Activated CD4-positive, alpha-beta T cell treated with anti-CD3 and anti-CD28 coated beads, Interleukin-2, amount 50 U/mL, for 1 hour (primary cell): ENCODE results near the gene MAGEF1.

Experiments
- DNase-seq: peaks from one replicate; pipeline ENCODE4 v3.0.0-alpha.2; 2020

MAGEF1 gene, protein sequence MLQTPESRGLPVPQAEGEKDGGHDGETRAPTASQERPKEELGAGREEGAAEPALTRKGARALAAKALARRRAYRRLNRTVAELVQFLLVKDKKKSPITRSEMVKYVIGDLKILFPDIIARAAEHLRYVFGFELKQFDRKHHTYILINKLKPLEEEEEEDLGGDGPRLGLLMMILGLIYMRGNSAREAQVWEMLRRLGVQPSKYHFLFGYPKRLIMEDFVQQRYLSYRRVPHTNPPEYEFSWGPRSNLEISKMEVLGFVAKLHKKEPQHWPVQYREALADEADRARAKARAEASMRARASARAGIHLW

DNA sequence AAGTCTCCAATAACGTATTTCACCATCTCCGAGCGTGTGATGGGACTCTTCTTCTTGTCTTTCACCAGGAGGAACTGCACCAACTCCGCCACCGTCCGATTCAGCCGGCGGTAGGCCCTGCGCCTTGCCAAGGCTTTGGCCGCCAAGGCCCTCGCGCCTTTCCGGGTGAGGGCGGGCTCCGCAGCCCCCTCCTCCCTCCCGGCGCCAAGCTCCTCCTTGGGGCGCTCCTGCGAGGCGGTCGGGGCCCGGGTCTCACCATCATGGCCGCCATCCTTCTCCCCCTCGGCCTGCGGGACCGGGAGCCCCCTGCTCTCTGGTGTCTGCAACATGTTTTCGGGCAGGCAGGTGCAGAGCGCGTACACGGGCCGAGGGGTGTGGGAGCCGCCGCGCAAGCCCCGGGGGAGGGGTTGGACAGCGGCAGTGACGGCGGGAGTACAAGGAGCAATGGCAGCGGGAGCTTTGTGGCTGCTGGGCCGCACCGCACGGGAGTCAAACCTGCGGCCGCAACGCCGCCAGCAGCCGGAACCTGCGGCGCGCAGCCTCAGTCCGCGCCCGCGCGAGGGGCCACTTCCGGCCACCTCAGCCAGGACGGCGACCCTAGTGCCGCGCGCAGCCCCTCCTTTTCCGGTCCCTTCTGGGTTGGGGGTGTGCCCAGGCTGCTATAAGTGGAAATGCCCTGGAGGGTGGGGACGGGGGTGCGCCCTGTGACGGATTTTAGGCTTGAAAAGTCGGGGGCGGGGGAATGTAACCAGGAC lies at the start of gene MAGEF1:
MAGEF1 (minus strand) TSS at position 572 of the 755 bp plus-strand sequence; CDS start at position 329, 243 bp downstream.
- peak; percentile 51 for DNase-seq

DNA sequence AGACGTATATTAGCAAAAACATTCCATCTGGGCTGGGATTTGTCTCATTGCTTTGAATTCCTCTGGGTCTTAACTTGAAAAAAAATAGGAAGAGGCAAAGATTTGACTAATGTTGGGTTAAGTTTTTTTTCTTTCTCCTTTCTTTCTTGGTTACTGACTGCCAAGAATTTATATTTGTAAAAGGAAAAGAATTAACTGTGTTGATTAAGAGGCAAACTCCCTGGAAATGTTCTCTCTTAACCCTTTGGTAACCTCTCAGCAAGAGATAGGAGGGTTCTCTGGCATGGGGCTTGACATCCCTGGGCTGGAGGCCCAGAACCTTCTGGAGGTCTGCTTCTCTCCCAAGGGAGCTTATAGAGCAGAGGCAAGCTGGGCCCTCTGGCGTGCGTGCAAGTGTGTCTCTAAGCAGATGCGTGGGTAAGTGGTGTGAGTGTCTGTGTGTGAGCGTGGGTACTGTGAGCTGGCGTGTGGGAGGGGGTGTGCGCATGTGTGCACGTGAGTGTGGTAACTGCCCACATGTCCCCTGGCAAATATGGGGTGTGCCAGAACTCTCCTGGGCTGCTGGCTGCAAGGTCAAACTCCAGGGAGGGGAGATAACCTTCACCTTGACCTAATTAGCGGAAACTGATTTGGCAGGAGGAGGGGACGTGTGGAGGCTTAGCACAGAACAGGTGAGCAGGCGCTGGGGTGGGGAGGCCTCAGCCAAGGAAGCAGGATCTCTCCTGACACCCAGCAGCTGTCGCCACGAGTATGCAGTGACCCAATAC lies 49.4 kb upstream of the MAGEF1 start:
- DNase-seq = no peak

DNA sequence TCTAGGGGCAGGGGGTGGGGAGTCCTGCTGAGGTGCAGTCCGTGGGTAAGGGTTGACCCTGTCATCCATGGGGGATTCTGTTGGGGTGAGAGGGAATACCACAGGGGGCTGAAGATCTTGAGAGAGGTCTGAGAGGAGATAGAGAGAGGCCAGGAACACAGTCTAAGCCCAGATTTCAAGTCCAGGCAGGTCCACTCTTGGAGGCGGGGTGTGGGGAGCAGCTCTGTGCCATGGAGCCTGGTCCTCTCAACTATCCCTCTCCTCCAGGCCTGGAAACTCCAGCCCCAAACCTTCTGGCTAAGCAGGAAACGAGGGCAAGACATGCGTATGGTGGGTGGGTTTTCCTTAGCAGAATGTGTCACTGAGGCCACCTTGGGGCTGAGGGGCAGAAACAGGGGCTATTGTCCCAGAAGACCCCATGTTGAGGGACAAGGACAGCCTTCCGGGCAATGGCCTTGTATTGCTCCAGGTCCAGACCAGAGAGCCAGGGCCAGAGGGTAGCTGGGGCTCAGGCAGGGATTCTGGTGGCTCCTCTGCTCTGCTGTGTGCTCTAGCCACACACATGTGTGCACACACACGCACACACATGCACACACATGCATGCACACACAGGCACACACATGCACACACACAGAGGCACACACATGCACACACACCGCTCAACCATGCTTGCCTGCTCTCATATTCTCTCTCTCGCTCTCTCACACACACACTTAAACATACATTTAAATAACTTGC lies 48.6 kb upstream of the MAGEF1 start:
- no peak for DNase-seq

DNA sequence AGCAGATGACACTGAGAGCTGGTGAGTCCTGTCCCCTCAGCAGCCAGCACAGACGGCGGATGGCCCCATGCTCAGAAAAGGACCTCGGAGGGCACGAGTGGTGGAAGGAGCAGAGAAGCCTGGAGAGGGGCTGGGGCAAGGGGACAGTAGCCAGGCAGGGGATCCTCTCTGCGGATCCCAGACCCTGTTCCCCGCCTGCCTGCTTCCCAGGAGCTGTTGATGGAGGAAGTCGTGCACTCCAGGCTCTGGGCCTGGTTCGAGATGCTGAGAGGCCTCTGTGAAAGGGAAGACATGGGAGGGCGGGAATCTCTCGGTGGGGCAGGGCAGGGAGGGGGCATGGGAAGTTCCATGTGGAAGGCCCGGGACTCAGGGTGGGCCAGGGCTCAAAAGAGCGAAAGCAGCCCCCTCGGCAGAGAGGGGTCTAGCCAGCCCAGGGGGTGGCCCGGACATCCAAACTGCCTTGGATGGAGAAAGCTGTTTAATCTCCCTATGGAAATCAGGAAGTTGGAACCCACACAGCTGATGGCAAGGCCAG lies 47.9 kb upstream of the MAGEF1 start:
- DNase-seq = no peak

DNA sequence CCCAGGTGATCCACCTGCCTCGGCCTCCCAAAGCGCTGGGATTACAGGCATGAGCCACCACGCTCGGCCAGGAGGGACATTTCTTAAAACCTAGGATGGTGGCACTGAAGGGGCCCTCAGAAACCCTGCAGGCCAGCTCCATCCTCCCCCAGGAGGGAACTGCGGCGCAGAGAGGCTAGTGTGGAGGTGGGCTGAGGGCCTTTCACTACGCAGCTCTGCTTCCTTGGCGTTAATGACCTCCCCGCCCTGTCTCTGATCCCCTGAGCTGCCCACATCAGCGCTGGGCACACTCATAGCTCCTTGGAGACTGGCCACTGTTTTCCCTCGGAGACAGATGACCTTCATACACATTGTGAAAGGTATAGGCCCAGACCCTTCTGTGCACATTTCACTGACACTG lies 46.2 kb upstream of the MAGEF1 start:
- no peak for DNase-seq

DNA sequence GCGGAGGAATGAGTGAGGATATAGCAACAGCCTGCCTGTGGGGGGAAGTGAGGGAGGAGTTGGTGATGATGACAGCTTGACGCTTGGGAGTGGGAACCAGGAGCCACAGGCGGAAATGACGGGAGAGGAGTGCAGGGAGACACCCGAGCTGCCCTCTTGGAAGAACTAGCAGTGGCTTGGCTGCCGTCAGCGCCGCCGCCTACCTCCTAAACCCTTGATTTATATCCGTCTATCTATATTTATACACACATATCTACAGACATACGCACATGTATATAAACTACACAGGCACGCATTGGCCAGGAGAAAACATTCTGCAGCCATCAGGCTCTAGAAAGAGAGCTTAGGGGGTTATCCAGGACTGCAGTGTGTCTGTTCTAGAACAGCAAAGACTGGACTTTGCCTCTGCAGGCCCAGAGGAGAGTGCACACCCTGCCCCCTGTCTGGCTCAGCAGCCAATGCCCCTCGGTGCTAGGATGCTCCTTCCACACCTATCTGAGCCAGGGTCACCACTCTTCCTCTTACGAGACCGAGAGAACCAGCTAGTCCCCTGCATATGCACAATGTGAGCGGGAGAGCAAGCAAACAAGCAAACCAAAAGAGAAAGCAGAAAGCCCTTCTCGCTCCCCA lies 45.3 kb upstream of the MAGEF1 start:
- DNase-seq = no peak

DNA sequence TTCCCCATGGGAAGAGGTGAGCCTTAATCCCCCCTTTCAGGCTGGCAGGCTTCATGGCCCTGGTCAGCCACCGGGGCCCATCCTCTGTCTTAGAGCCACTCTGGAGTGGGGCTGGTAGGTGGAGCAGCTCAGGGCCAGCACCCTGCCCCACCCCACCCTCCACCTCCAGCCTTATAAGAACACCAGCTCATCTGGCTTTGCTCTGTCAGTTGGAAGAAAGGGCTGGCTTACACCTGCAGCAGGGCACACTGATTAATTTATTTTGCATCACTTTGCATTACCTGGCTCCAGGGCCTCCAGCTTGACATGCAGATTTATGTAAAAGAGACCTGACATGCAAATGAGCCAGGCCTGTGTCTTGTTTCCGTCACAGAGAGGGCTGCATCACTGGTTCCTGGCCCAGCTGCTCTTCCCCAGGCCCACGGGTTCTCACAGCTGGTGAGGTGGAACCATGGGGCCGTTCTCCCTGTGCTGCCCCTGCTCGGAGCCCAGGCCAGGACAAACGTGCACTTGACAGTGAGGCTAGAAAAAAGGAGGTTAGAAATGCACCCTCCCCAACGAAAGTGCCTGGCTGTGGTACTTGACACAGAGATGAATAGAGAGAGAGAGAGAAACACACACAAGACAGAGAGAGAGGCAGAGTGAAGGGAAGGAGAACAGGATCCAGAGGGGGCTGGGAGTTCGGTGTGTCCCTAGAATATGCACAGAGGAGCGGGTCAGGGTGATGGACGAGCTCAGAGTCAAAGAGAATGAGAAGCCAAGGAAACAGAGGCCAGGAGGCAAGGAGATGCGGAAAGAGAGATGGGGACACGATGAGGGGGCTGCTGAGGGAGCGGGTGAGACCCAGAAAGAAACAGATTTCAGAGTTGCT lies 44.5 kb upstream of the MAGEF1 start:
- no peak for DNase-seq

DNA sequence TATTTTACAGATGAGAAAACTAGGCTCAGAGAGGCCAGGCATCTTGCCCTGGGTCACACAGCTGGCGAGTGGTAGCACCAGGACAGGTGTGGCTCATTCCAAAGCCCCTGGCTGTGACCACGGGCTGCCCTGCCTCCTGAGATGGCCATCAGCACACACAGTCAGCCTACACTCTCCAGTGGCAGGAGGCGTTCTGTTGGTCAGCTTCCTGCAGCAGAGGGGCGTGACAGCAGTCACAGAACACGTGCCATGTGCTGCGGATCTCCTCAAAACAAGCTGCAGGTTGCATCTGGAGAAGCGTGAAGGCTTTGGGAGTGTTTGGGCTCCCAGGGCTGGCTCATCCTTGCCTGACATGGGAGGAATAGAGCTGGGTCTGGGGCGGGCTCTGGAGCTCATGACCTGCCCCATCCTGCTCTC lies 43.5 kb upstream of the MAGEF1 start:
- DNase-seq = no peak

DNA sequence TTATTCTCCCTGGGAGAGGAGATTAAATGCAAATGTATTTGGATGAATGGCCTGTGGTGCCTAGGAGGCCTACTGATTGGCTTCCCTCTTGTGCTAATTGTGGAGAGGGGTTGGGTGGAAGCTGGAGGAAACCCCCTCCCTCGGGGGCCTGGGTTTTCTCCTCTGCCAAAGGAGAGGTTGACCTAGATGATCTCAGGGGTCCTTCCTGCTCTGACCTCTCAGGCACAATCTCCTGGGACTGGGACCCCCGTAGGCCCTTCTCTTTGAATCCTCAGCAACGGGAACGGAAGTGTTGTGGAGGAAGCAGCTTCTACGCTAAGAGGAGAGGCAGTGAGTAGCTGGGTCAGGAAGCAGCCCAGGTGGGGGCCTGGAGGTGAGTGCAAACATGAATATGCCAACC lies 40.5 kb upstream of the MAGEF1 start:
- DNase-seq = no peak

DNA sequence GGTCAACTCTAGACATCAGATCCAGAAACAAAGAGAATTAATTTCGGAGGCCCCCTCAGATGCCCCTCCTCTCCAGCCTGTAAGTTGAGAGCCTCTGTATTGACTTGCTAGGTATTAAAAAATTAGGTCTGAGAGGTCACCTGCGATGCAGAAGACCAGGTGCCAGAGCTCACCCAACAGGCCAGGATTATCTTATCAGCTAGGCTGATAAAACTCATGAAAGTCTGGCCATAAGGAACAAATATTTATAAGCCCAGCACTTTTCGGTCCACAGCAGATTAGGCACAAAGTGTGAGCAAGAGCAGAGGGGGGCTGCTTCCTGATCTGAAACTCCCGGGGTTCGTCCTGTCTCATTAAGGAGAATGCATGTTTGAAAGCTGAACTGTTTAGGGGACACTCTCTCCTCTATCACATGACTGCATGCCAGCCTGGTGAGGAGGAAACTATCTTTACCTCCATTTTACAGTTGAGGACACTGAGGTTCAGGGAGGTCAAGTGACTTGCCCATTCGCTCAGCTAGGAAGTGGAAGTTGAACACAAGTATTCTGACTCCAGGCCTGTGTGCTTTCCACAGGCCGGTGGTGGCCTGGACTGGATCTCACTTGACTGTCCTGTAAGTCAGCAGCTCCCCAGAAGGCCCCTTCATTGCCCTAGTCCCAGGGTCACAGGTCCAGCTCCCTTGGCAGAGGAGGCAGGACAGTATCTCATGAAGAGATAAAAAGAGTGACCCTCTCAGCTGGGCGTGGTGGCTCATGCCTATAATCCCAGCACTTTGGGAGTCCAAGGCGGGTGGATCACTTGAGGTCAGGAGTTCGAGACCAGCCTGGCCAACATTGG lies 39.6 kb upstream of the MAGEF1 start:
- DNase-seq = no peak

DNA sequence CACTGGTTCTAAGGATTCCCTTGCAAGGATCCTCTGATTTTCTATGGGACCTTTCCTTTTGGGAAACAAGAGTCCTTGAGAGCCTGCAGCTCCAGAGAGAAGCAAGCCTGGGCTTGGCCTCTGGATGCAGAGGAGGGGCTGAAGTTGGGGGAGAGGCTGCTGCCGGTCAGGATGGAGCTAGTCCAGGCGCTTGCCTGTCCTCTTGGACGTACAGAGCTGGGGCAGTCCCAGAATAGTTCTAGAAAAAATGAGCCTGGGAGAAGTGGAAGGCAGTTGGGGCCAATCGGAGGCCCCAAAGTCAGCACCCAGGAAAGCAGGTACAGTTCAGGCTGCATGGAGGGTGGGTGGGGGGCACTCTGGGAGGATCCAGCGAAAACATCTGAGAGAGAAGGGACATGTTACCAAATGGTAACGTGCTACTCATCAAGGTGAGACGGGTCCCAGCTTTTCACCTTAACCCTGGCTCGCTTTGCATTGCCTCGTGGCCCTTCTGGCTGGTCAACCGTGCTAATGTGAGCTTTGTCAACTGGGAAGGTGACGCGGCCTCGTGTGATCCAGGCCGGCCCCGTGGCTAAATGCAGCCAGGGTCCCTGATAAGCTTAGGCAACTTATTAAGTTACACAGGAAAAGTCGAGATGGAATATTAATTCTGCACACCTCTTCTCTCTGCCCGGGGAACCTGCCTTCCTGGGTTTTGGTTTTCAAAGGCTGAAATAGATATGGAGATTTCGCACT lies 38.7 kb upstream of the MAGEF1 start:
- no peak for DNase-seq

DNA sequence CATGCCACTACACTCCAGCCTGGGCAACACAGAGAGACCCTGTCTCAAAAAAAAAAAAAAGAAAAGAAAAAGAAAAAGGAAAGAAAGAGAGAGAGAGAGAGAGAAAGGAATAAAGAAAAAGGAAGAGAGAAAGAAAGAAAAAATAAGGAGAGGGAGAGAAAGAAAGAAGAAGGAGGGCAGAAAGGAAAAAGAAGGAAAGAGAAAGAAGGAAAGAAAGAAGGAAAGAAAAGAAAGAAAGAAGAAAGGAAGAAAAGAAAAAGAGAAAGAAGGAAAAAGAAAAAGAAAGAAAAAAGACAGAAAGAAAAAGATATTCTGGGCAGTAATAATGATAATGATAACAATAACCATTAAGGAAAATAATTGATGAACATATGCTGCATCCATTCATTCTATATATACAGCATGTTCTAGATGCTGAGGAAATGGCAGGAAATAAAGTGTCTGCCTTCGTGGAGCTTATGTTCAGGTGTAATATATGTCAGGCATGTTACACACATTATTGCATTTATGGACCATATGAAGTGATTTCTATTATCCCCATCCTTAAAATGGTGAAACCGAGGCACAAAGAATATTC lies 37.4 kb upstream of the MAGEF1 start:
- no peak for DNase-seq

DNA sequence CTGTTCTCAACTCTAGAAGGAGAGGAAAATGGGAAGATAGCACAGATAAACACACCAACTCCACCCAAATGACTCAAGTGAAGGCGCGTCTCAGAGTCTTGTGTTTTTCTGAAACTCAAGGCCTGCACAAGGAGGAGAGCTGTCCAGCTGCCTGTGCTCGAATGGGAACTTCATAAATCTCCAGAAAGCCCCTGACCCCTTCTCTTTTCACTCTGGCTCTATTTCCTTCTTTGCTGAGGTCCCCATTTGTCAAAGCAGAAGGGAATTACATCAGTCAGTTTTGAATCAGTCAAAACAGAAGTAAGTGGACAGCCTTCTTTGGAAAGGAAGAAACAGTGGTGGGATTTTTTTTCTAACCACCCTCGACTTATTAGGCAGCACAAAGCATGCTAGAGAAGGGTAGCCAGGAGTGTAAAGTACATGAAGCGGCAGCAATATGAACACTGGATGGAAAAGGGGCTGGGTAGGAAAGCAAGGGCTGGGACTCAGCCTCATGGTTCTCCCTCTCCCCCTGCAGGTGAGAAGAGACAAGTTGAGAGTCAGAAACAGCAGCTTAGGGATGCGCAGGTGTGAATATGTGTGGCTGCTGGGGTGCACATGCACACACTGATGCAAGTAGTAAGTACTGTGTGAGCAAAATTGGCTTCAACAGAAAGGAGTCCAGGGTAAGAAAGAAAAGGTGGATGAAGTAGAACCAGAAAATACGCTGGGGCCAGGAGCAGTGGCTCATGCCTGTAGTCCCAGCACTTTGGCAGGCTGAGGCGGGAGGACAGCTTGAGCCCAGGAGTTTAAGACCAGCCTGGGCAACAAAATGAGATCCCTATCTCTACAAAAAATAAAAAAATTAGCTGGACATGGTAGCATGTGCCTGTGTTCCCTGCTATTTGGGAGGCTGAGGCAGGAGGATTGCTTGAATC lies 36.6 kb upstream of the MAGEF1 start:
- DNase-seq = no peak

DNA sequence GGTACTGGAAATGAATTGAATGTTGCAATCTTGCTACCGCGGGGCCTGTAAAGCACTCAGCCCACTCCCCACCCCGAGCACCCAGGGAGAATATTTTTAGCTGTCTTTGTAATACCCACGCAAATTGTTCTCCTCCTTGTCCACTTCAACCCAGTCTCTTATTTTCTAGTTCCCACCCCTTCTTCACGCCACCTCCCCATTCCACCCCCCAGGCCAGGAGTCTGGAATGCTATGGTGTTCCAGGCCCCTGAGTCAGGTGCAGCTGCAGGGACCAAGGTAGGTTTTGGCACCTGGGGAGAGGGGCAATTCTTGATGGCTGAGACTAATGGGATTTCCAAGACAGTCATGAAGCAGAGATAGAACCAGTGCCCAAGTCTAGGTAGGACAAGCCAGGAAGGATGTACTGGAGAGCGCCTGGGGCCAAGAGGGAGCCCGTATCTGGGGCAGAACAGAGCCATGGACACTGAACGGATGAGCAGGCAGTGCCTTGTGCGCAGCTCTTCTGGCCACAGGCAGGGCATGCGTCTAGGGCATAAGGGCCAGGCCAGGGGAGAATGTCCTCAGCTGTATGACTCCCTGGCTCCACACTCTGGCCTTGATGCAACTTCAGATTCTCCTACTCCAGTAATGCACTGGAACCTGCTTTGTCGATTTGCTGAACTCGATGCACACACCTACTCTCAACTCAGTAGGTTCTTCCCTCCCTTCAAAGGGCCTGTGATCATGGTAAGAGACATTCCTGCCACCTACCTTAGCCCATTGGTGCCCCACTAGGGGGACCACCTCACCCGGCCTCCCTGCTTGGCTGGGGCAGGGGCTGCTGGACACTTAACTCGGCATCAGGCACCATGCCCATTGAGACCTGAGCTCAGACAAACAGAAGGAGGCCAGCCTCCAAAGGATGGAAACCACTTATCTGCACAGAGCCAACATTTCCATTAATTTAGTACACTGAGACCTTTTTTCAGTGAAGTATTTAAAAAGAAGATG lies 34.6 kb upstream of the MAGEF1 start:
- no peak for DNase-seq

DNA sequence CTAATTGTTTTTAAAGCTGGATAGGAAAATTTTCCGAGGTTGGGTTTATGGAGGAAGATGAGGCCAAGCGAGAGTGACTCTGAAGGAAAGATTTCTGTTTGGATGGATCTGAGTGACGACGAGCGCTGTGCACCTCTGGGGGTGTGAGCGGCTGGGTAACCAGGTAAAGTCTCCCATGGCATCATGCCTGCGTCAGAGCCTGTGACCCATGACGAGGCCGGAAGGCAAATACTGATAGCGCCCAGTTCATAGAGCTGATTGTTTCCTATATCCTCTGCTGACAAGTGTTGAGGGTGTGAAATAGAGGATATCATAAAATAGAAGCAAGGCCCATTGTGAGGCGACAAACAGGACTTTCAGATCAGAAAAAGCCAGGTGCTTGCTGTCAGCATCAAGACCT lies 33.7 kb upstream of the MAGEF1 start:
- no peak for DNase-seq

DNA sequence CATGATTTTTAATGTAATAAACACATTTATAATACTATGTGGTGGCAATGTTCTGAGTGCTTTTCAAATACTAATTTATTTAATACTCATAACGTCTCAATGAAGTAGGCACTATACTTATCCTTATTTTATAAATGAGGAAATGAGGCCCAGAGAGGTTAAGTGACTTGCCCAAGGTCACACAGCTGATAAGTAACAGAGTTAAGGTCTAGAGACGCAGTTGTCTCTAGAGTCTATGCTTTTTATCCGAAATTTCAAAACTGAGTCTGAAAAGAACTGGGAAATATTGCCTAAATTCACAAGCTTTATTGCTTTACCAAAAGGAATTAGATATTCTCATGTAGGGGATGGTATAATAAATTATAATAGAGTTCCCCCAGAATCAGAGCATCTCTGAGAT lies 31.4 kb upstream of the MAGEF1 start:
- no peak for DNase-seq

DNA sequence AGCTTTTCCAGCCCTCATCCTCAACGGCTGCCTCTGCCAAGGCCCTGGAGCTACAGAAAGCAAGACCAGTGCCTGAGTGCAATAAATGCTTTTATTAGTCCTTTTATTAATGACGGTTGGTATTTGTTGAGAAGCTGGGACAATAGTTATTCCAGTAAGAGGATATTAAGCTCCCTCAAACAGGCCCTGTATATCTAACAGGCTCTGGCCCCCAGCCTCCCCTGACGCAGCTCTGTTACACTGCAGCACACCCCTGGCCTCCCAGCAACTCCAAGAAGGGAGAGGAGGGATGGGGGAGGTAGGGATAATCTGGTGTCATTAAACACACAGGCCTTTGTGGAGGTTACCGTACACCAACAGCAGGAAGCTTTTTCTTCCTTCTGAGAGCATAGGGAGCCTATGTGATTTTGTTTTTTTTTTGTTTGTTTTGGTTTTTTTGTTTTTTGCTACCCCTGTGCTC lies 30.8 kb upstream of the MAGEF1 start:
- no peak for DNase-seq
